Uterus (tissue), 4 donors: ENCODE measurements around the gene IFNA10. TPM values are rescaled to one million over a fixed set of nuclear protein-coding genes. Genes with fewer than 3 reads are reported as not detected.
"Not testable (repeated sequence)": the region's sequence is repeated elsewhere in the genome, so short reads cannot be mapped to it uniquely, and the experiment has no call there.

Experiments used
- DNase-seq, 2 donors: peaks; one replicate each; pipeline ENCODE4 v3.0.0-alpha.2; 2019 to 2020
- H3K27ac ChIP-seq, 2 donors: fragments of 200-600 bp; sonication (generic); 1 replicate in 1 of 2; 2 replicates in 1 of 2; pipeline ENCODE4 v1.5.1; 2016 to 2018
- H3K27me3 ChIP-seq, 2 donors: fragments of 200-600 bp; sonication (generic); one replicate each; pipeline ENCODE4 v1.5.1; 2018 to 2019; ENCODE audit warnings: control low read depth in 1 of 2
- H3K36me3 ChIP-seq, 2 donors: fragments of 200-600 bp; sonication (generic); one replicate each; pipeline ENCODE4 v1.5.1; 2019; ENCODE audit warnings: control low read depth in 1 of 2
- H3K4me1 ChIP-seq, 2 donors: fragments of 200-600 bp; sonication (generic); one replicate each; pipeline ENCODE4 v1.5.1; 2018 to 2019; ENCODE audit warnings: control low read depth in 1 of 2
- H3K4me3 ChIP-seq, 2 donors: fragments of 200-600 bp; sonication (generic); 1 replicate in 1 of 2; 2 replicates in 1 of 2; pipeline ENCODE4 v1.5.1; 2018 to 2019; ENCODE audit warnings: mild to moderate bottlenecking in 1 of 2
- H3K9me3 ChIP-seq, 2 donors: fragments of 200-600 bp; sonication (generic); one replicate each; pipeline ENCODE4 v1.5.1; 2019; ENCODE audit warnings: control low read depth in 1 of 2
- POLR2A ChIP-seq, 2 donors: fragments of 450-650 bp; IDR thresholded peaks; one replicate each; pipeline ENCODE4 v1.6.1; 2016; ENCODE audit warnings: antibody characterized with exemption in 2 of 2, mild to moderate bottlenecking in 1 of 2, moderate library complexity in 1 of 2
- intact Hi-C: fragments of 100-400 bp; cut with DNase I; formaldehyde crosslinking; loops from one replicate; pipeline ENCODE4 v1.15.1; 2023; ENCODE audit warnings: low total_unique reads
- total RNA-seq, 4 donors: library from RNA; depleted of rRNA in 3 of 4; stranded (reverse); fragments of >200 nt in 3 of 4; gene quantifications; one replicate each; pipeline versions ENCODE4 v1.1.0 to v1.2.4, GENCODE V29; 2014 to 2023
- TF ChIP-seq, protein P1 (sequence below), 4 experiments: fragments of 200-600 bp in 2 of 4; fragments of 450-650 bp in 2 of 4; sonication (generic) in 2 of 4; IDR thresholded peaks; one replicate each; pipeline ENCODE4 v1.5.1; 2016 to 2019; ENCODE audit warnings: antibody characterized with exemption in 4 of 4, mild to moderate bottlenecking in 2 of 4, moderate library complexity in 1 of 4
- donor health status: DM: yes; HTN: yes; CAD: no.

IFNA10 gene
- total RNA-seq, 4 donors from 2014 or later = not detected

DNA sequence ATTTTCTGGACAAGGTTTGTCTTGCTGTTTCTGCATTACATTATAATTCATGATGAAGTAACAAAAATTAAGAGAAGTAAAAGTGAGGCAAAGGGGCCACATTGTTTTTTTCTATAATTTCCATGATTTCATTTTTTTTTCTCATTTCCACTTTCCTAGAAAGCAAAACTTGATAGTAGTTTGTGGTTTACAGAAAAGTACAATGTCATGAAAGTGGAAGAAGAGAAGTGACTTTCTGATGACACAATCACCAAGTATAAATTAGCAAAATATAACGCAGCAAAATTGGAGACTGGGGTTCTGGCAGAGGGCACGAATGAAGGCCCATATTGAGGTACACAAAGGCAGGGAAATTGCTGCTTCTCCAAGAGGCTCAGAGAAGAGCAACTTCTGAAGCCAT lies 37.9 kb upstream of the IFNA10 start:
- Histone ChIP-seq H3K27me3 (peaks cover 0 to 3% of the 10 kb centered on the region in 2 donors), H3K36me3 (no peaks in the 10 kb centered on the region), H3K4me3 (no peak overlapping the region), H3K27ac (no peak overlapping the region), H3K9me3 (no peaks in the 10 kb centered on the region), H3K4me1 (no peaks in the 10 kb centered on the region)
- DNase-seq = no peak
- intact Hi-C loops = no loop called here
- TF ChIP-seq, protein P1, sequence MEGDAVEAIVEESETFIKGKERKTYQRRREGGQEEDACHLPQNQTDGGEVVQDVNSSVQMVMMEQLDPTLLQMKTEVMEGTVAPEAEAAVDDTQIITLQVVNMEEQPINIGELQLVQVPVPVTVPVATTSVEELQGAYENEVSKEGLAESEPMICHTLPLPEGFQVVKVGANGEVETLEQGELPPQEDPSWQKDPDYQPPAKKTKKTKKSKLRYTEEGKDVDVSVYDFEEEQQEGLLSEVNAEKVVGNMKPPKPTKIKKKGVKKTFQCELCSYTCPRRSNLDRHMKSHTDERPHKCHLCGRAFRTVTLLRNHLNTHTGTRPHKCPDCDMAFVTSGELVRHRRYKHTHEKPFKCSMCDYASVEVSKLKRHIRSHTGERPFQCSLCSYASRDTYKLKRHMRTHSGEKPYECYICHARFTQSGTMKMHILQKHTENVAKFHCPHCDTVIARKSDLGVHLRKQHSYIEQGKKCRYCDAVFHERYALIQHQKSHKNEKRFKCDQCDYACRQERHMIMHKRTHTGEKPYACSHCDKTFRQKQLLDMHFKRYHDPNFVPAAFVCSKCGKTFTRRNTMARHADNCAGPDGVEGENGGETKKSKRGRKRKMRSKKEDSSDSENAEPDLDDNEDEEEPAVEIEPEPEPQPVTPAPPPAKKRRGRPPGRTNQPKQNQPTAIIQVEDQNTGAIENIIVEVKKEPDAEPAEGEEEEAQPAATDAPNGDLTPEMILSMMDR (IDR thresholded peaks at IDR 0.05) = no peak
- TF ChIP-seq POLR2A (IDR thresholded peaks at IDR 0.05) = no peak

DNA sequence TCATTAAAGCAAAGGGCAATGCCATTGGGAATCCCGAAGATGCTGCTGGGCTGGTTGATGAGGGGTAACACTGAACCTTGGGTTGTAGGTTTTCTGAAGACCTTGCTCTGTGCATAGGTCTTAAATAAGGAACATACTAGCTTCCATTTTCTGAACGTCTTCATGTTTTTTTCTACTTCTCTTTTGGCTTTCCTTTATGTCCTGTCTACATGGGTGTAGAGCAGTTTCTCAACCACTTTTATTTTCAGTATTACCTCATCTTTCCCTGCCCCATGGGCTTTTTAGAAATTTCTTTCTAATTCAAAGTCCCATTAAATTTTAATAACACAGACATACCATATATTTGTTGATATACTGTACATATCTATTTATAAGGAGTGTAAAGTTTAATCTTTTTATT lies 33.0 kb upstream of the IFNA10 start, which contains the start of gene IFNA14:
TSS of gene IFNA14 (minus strand) at position 95 of the 400 bp plus-strand sequence. CDS start at position 25, 70 bp downstream.
- Histone ChIP-seq H3K4me1 (no peaks in the 10 kb centered on the region), H3K4me3 (no peak within 1 kb of the TSS), H3K36me3 (no peaks in the 10 kb centered on the region), H3K27ac (no peak within 1 kb of the TSS), H3K27me3 (no peaks in the 10 kb centered on the region), H3K9me3 (no peaks in the 10 kb centered on the region)
- TF ChIP-seq POLR2A (IDR thresholded peaks at IDR 0.05) = no peak
- TF ChIP-seq, protein P1 (IDR thresholded peaks at IDR 0.05) = no peak
- intact Hi-C loops = no loop called here
- no peak for DNase-seq

DNA sequence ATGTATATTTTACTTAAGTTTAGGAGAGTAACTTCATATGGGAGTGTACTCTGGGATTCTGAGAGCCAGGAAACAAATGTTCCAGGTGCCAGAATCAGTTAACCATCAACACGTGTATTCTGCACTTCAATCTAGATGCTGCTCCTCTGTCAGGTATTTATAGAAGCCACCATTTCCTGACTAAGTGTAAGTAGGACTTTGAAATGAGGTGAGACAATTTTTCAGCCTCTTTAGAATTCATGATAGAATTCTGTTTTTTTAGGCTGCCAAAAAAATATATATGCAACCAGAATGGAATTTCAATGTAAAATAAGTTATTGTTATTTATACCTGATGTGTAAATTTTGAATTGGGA lies 29.4 kb upstream of the IFNA10 start:
- H3K9me3 ChIP-seq, H3K27me3 ChIP-seq, H3K4me3 ChIP-seq, H3K27ac ChIP-seq, H3K36me3 ChIP-seq, DNase-seq, intact Hi-C loops, H3K4me1 ChIP-seq: not testable (repeated sequence)

DNA sequence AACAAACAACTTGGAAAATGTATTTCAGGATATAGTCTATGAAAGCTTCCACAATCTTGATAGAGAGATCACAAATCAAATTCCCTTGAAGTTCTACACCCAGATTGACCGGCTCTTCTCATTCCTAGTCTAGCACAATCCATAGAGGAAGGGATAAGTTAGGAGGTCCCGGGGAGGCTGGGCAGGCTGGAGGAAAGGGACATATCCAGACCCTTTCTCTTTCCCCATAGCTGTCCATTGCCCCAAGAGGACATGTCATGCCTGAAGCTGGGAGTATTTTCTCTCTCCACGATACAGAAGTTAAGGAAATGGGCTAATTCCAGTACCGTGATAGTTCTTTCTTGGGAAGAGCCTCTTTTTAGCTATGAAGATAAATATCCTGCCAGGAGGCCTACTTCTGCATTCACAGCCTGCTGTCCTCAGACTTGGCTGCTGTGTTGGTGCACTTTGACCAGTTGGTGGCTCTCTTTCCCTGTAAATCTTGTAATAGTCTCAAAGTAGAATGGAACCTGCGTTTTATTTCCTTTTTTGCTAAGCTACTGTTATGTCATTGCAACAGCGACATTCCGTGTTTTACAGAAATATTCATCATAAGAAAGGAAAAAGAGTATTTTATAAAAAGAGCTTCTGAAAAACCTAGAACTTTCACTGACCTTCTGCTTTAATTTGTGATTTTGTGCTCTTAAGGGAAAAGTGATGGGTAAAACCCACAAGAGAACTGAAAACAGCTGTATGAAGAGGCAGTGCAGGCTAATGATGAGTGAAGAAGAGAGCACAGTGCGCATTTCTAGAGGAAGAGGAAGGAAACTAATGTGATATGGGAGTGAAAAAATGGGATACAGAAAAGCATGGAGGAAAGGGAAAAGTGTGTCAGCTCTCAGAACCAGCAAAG lies 28.8 kb upstream of the IFNA10 start:
- H3K9me3 ChIP-seq, H3K36me3 ChIP-seq, H3K27ac ChIP-seq, intact Hi-C loops, H3K4me1 ChIP-seq, DNase-seq, H3K27me3 ChIP-seq, H3K4me3 ChIP-seq: not testable (repeated sequence)
- TF ChIP-seq, protein P1 (IDR thresholded peaks at IDR 0.05) = peak in 2 of 4 experiments; percentile 14 to 17

DNA sequence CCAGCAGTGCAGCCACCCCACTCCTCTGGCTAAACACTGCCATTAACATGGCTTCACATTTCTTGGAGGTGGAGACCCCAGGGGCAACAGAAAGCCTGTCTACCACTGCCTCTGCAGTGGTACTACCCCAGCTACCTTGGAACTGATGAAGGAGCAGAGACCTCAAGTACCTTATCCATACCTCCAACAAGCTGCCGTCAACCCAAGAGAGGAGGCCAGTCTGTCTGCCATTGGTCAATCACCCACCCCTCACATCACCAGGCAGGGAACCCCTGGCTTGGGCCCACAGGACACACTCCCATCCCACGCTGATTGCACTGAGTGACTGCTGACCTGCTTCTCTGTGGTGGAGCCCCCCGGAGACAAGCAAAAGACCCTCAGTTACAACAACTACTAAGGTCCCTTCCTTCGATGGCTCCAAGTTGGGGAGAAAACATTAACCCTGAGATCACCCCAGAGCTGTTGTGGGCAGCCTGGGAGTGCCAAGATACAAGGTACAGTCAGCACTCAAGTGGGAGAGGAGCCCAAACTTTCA lies 27.3 kb upstream of the IFNA10 start:
- TF ChIP-seq, protein P1 (IDR thresholded peaks at IDR 0.05) = no peak
- no peak for TF ChIP-seq POLR2A (IDR thresholded peaks at IDR 0.05)
- intact Hi-C loops = no loop called here

More for the DNA sequence above, 27.3 kb upstream of the IFNA10 start:
- Histone ChIP-seq H3K27ac (no peak overlapping the region), H3K9me3 (no peaks in the 10 kb centered on the region), H3K4me3 (no peak overlapping the region), H3K27me3 (no peaks in the 10 kb centered on the region), H3K4me1 (no peaks in the 10 kb centered on the region), H3K36me3 (no peaks in the 10 kb centered on the region)
- DNase-seq = no peak
